HG03571 (cell line): Measurements from ENCODE around the gene JMJD1C.
"Not testable (repeated sequence)": the region's sequence is repeated elsewhere in the genome, so short reads cannot be mapped to it uniquely, and the experiment has no call there.

Experiments
- ATAC-seq: cut with Tn5 transposase; IDR thresholded peaks from one replicate; pipeline ENCODE4 v1.9.1; 2021; ENCODE audit not compliant: unreplicated experiment

The JMJD1C gene

DNA sequence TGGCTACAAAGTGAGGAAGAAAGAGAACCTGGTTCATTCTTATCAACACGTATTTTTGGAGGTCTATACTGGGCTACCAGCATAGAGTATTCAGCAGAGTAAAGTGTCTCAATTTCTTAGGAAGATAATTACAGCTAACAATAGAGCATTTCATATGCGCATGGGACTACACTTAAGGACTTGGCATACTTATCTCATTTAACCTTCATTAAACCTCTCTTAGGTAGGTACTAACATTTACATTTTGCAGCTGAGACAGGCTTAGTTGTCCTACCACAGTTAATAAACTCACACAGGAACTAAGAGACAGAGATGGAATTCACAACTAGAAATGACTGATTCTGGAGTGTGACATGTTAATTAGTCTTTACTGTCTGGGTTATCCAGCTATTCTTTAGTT is 266.1 kb downstream of the JMJD1C start:
- ATAC-seq: no peak

DNA sequence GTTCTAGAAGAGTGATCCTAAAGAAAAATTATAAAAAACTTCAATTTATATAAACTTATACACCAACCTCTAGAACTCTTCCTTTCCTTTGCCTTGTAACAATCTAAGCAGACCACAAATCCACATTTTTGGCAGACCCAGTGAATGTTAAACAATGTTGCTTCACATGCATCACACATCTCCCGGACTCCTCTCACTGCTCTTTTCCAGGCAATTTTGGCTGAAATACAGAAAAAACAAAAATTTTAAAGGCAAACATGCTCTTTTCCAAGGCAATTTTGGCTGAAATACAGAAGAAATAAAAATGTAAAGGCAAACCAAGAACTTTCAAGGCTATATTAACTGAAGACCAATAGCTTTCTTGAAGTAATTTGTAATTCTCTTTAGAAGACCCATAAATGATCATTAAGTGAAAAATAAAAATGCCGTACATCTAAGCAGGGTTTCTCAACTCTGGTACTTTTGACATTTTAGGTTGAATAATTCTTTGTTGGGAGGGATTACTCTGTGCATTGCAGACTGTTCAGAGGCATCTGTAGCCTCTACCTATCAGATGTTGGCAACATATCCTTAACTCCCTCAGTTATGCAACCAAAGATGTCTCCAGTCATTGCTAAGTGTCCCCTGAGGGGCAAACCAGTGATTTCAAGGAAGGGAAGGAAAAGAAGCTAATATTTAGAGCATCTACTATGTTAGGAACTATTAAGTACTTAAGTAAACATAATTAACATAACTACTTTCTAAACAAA is 268.3 kb downstream of the JMJD1C start:
- ATAC-seq: no peak

DNA sequence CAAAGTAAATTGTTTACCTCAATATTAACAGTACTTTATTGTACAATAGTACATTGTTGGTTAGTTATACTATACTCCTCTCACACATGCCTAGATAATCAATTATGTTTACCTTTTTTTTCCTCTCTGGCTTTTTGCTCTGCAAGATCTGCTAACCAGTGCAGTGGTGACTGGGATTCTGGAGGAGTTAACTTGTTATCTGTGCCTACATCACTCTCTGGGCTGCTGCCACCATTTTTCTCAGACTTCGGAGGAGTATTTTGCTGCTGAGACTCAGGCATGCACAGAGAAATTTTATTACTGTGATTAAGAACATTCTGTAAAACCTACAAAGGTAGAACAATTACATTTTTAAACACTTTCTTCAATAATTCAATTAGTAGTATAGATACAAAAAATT is 273.0 kb downstream of the JMJD1C start:
- ATAC-seq: no peak

DNA sequence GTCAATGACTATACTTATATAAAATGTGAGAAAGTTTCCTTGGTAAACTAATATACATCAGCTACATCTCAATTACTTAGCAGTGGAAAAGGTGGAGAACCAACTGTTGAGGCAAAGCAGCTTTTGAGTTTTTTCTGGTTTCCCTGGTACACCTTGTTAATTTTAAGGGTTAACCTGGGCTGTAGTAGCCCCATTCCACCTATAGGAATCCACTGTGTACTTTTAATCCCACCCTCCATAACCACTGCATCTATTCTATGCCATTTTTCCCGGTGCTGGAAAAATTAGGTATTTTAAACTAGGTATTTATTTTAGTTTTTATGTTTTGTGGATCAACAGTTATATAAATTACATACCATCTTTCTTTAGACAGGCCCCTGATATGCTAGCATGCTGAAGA is 290.2 kb downstream of the JMJD1C start:
- no peak for ATAC-seq

DNA sequence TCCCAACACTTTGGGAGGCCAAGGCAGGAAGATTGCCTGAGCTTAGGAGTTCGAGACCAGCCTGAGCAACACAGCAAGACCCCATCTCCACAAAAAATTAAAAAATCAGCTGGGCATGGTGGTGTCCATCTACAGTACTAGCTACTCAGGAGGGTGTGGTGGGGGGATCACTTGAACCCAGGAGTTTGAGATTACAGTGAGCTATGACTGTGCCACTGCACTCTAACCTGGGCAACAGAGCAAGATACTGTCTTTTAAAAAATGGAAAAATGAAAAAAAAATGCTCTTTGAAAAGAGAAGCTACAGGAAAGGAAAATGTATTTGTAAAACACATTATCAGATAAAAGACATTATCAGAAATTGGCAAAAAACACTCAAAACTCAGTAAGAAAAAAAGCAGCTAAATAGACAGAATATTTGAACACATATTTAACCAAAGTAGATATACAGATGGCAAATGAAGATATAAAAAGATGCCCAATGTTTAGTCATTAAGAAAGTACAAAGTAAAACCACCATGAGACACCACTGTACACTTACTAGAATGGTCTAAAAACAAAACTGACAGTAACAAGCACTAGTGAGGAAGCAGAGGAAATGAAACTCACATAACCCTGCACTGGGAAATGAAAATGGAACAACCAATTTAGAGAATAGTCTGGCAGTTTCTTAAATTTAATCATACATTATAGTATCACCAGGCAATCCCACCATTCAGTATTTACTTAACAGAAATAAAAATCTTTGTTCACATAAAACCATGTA is 292.1 kb downstream of the JMJD1C start:
- peak; percentile 97 for ATAC-seq

DNA sequence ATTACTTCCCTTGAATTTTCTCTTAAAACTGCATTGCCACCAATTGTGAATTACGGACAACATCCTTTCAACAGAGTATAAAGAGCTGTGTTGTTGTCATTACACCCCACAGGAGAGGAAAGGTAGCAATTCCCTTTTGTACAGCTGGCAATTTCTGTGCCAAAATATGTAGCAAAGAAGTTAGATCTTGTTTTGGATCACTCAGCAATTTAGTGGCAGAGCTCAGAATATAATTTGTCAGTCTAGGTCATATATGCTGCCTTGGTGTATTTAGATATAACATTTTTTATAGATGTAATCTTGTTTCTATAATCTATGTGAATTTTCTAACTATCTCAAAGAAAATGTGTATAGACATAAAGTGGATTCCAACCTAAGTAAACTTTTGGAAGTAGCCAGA is 293.9 kb downstream of the JMJD1C start:
- no peak for ATAC-seq

DNA sequence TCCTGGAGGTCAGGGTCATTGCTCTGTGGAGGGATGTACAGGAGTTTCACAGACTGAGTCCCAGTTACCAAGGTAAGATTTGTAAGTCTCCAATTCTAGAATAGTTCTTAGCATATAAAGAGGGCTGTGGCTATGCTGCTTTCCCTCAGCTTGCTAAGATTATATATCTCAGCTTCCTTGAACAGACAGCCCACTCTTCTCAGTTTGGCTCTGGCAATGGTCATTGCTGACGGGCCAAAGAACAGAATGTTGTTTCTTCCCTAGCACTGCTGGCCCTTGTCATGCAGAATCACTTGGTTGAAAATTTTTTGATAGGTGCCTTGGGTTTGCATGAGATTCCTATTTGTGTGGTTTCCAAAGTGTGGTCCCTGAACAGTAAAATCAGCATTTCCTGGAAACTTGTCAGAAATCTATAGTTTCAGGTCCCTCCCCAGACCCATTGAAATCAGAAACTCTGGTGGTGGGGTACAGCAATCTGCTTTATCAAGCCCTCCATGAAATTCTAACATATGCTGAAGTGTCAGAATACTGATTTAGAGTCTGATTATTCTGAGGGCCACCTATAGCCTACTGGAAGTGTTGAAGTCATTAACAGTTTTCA is 294.4 kb downstream of the JMJD1C start:
- no peak for ATAC-seq

DNA sequence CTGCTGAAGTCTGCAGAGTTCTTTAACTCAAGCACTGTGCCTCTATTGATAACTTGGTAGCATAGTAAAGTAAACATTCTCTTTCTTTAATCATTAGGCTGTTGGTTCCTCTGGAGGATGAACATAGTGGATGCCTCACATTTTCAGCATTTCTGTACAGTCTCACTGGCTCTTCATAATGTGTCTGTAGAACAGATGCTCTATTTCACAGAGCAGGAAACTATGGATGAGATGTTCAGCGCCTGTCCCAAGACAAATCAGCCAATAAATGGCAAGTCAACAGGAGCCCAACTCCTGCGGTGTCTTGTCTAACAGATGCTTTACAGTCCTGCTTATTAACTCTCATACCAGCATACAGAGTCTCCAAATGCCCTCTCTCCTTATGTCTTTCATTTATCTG is 296.2 kb downstream of the JMJD1C start:
- ATAC-seq: no peak

DNA sequence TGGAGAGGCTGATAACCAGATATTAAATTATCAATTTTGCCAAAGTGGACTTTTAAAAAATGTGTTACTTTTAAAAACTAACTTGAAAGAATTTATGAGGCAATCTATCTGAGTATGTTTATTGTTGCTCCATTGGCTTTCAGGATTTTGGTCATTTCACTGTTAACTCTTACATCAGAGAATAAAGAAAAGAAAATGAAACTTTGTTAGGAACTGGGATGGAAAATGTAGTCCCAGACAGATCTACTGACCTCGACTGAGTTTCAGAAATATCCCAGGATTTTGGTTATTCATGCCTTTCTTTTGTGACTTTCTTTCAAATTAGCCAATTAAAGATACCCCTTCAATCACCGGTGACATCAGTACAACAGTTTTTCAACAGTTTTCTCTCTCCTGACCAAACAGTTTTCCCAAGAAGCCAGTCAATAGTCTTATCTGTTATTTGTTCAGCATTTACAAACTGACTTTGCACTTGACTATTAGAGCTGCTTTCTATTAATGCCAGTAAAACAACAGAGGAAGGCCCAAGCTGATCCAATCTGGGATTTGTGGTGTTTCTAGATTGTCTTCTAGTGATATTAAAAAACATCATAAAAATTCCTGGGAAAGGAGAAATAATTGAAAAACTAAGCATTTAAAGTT is 296.8 kb downstream of the JMJD1C start:
- no peak for ATAC-seq

DNA sequence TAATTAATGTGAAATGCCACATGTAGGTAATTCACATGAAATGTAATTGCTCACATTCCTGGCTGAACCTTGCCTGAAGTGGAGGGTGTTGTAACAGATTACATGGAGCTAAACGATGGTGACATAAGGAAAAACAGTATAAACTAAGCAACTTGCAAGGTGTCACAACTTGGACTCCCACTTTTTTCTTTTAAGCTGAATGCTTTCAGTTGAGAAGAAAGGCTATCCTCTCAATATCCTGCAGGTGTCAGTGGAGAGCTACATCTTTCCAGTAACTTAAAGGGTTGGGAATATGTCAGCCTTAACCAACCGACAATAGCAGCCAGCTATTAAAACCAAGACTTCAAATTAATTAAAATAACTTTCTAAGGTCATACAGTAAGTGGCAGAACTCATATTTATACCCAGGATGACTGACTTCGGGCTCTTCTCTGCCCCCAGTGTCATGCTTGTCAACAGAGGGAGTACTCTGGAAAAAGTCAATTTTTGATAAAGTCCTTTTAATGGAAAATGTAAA is 299.0 kb downstream of the JMJD1C start:
- peak; percentile 51 for ATAC-seq

DNA sequence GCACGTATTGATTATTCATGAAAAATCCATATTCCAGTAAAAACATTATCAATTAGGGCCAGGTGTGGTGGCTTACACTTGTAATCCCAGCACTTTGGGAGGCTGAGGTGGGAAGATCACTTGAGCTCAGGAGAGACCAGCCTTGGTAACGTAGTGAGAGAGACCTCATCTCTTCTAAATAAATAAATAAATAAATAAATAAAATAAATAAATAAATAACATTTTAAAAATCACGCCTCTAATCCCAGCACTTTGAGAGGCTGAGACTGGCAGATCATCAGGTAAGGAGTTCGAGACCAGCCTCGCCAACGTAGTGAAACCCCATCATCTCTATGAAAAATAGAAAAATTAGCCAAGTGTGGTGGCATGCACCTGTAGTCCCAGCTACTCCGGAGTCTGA is 300.5 kb downstream of the JMJD1C start:
- no peak for ATAC-seq

DNA sequence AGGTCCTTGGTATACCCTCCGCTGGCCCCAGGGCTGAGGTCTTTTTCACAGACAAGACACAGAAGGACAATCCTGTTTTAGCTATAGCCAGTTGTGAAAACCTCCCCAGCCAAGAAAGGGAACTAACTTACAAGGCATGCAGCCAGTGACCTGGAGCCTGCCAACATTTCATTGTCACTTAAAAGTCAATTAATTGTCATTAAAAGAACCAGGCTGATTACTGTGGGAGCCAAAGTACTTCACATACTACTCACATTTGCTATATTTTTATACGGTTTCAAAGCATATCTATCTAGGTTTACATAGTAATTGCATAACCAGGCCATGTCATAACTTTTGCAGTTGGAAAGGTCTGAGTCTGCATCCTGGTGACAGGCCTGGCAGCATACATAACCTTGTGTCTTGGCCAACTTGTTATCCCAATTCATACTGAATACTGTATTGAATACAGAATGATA is 301.6 kb downstream of the JMJD1C start:
- no peak for ATAC-seq

DNA sequence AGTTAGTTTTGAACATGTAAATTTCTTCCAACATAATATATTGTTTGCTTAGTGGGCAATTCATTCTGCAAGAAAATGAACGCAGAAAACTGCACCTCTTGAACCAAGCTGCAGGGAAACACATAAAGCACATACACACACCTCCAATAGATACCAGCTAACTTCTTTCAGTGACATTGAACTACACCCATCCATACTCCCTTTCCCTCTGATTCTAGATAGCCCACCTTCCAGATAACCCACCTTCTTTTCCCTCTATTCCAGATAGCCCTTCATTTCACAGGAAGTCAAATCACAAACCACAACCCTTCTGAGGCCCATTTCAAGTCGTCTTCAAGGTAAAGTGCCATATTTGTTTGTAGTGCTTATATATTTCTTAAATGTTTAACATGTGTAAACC is 304.2 kb downstream of the JMJD1C start:
- no peak for ATAC-seq

DNA sequence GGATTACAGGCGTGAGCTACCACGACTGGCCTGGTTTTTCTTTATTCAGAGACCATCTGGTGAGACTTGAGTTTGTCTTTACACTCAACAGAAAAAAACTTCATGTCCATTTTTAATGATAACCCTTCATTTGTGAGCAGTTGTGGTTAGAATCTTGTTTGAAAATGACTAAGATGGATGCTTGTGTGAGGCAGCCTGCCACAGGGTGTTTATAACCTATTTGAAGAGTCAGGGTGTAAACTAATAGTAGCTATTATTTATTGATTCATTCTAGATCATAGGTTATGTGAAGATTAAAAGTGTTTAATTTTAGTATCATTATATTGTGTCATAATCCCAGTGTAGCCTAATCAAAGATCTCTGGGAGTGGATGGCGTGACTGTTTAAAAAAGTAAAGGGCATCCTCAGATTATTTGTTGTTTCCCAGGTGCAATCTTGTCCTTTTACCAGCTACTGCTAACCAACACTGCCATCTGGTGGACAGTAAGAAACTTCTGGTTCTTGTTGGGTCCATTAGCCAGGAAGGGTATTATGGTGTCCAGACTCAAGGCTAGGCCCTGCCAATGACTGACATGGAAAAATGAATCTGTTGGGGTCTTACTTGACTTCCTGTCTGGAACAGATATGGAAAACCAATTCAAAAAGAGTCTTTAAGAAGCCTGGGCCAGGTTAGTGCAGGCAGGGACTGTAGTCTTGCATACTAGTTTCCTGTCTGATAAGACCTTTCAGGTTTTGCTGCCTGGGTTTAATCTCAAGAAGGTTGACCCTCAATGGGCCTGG is 307.7 kb downstream of the JMJD1C start:
- peak; percentile 75 for ATAC-seq

DNA sequence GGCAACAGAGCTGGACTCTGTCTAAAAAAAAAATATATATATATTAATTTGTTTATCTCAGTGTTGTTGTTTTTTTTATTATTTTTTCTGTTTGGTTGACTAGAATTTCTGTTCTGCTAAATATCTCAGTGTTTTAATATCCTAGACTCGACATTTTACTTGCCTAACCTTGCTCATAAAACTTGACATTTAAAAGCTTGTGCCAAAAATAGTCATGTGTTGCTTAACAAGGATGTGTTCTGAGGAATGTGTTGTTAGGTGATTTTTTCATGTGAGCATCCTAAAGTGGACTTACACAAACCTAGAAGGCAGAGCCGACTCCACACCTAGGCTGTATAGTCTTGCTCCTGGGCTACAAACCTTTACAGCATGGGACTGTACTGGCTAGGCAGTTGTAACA is 309.5 kb downstream of the JMJD1C start:
- no peak for ATAC-seq

DNA sequence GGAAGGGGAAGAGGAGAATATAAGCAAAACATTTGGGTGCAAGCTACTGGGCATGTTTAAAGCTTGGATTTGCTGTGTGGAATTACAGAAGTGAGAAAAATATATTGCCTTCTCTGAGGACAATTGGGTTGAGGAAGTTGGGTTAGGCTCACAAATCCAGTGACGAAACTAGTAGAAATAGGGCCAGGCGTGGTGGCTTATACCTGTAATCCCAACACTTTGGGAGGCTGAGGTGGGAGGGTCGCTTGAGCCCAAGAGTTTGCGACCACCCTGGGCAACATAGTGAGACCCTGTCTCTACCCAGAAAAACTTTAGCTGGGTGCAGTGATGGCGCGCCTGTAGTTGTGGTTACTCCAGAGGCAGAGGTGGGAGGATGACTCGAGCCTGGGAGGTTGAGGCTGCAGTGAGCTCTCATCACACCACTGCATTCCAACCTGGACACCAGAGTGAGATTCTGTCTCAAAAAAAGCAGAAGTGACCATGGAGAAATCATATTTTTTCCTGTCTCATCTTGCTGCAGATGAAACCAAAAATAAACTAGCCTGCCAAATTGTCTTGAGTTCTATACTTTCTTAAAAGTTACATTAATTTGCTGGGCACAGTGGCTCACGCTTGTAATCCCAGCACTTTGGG is 310.3 kb downstream of the JMJD1C start:
- no peak for ATAC-seq

DNA sequence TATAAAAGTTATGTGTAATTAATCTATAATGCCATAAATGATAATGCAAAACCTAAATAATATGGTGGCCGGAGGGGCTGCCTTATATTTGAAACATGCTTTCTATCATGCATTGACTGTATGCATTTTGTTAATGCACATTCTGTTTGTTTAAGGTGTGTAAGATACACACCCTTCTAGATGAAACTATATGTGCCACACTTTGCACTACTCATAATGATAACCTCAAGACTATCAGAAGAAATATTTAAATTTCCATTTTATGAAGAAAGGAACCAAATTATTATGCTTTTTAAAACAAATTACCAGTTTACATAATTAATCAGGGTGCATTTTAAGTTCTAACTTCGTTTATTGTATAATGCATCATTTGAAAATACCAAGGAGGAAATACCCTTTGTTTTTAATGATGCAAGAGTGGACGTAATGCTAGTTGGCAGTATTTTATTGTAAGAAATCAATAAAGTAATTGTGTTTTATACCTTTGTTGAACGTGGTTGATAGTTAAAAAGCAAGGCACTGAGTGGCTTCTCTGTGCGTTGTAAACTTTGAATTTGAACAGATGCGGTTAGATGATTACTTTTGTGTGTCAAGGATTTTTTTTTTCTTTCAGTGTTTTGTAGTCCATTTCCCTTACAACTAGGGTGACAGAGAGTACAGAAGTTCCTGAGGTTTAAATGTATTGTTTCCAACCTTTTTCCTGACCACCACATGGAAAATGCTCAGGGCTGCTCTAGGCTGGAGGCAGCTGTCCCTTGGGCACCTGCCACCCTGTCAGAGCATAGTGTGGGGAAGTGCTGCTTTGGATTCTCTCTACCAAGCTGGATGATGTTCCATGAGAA is 311.0 kb downstream of the JMJD1C start:
- ATAC-seq: no peak

DNA sequence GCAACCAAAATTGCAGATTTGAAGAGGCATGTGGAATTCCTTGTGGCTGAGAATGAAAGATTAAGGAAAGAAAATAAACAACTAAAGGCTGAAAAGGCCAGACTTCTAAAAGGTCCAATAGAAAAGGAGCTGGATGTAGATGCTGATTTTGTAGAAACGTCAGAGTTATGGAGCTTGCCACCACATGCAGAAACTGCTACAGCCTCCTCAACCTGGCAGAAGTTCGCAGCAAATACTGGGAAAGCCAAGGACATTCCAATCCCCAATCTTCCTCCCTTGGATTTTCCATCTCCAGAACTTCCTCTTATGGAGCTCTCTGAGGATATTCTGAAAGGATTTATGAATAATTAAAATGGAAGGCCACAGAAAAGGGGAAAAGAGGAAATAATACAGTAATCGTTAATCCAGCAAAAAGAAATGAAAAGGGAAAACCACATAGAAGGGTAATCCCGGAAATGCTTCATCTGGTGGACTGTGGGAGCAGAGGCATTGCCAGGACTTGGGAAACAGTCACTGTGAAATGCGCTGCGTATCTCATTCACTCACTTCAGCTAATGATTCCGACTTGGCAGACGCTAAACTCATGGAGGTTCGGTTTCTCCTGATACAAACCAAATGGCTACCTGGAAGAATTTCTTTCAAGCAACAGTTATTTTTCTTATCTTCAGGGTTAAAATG is 311.8 kb downstream of the JMJD1C start:
- not testable (repeated sequence) for ATAC-seq

DNA sequence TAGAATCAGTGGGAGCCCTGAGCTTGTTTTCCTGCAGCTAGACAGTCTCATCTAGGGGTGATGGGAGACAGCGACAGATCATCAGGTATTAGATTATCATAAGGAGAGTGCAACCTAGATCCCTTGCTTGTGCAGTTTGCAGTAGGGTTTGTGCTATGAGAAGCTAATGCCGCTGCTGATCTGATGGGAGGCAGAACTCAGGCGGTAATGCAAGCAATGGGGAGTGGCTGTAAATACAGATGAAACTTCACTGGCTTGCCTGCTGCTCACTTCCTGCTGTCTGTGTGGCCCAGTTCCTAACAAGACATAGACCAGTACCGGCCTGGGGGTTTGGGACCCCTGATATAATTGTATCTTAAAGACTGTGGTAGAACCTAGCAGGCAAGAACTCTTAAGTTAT is 315.0 kb downstream of the JMJD1C start:
- no peak for ATAC-seq
